Activated CD4-positive, alpha-beta T cell treated with anti-CD3 and anti-CD28 coated beads, Interleukin-10, Interleukin-2, amounts not matched to agents 100 ng/mL and 50 ng/mL, durations not matched to agents 16 hours and 8 hours (primary cell): ENCODE measurements around the gene INPP5K.
A peak's percentile ranks its signal among the peaks of the same experiment; 100 is the strongest.
"Not testable (repeated sequence)": the region's sequence is repeated elsewhere in the genome, so short reads cannot be mapped to it uniquely, and the experiment has no call there.

Experiments used
- DNase-seq: peaks from one replicate; pipeline ENCODE4 v3.0.0-alpha.2; 2020

The INPP5K gene

DNA sequence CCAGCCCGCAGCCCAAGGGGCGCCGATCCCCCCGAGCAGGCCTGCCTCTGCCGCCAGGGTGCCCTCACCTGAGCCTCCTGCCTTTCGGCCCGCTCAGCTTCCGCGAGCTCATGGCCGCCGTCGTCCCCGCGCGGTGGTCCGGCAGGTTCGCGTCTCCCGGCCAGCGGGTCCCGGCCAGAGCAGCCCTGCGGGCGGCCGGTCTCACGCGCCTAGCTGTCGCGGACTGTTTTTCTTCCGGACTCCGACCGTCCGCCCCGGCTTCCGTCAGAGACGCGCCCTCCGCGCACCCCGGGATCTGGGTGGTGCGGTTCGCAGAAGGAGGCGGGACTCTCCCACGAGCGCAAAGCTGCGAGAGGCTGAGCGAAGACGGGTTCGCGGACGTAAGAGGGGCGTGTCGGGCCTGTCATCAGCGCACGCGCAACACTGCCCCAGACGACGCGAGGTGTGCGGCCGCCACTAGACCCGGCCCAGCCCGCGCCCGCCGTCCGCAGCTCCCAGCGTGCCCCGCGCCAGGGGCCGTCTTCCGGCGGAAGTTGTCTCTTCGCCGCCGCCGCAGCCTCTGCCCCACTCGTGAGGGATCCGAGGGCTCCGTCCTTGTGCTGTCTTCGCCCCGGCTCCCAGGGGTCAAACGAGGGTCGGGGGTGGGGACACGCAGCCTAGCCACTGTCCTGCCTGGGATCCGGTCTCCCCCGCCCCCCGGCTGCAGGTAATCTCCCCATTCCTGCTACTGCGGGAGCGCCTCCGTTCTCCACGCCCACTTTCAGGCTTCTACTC, at the start of gene INPP5K:
INPP5K (minus strand) TSS at position 225 of the 774 bp plus-strand sequence; CDS start at position 112, 113 bp downstream.
- peak; percentile 99 for DNase-seq

DNA sequence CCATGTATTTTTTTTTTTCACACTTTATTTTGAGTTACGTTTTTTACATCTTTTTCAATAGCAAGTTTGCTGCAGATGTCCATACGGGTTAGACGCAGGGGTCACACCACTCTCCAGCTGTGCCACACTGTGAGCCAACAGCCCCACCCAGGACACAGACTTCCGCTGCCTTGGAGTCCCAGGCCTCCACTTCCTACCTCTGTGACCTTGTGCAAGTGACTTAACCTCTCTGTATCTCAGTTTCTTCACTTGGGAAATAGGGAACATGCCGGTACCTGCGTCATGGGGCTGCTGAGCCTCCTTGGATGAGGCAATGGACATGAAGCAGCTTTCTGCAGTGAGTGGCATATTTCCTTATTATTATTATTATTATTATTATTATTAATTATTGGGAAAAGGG, 49.5 kb upstream of the INPP5K start:
- DNase-seq: no peak

DNA sequence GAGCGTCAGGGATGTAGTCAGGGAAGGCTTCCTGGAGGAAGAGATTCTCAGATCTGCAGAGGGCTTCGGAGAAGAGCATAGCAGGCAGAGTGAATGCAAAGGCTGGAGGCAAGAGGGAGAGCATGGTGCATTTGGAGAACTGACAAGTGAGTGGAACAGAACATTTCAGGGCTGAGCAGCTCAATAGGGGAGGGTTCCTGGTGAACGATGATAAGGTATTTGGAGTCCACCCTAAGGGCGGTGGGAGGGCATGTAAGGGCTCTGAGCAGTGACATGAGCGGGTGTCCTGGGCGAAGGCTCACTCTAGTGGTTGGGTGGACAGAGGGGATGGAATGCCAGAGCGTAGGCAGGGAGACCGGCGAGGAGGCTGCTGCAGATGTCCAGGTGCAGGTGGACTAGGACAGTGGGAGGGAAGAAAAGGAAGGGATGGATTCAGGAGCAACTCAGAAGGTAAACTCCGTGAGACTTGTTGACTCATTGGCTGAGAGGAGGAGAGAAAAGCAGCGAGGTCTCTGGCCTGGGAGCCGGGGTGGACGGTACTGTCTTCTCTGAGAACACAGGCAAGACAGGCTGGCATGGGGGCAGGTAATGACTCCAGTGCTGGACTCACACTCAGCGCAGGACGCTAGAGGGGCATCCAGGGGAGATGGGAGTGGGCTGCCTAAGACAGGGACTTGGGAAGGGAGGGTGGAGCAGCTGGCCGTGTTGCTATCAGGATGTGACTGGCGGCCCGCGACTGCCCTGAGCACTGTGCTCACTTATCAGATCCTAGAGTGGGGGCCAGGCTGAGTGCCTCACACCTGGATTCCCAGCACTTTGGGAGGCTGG, 47.6 kb upstream of the INPP5K start:
- DNase-seq: no peak

DNA sequence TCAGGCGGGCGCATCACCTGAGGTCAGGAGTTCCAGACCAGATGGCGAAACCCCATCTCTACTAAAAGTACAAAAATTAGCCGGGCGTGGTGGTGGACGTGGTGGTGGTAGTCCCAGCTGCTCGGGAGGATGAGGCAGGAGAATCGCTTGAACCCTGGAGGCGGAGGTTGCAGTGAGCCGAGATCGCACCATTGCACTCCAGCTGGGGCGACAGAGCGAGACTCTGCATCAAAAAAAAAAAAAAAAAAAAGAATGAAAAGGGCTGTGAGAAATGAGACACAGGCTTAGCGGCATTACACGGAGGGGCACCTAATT, 47.0 kb upstream of the INPP5K start:
- not testable (repeated sequence) for DNase-seq

DNA sequence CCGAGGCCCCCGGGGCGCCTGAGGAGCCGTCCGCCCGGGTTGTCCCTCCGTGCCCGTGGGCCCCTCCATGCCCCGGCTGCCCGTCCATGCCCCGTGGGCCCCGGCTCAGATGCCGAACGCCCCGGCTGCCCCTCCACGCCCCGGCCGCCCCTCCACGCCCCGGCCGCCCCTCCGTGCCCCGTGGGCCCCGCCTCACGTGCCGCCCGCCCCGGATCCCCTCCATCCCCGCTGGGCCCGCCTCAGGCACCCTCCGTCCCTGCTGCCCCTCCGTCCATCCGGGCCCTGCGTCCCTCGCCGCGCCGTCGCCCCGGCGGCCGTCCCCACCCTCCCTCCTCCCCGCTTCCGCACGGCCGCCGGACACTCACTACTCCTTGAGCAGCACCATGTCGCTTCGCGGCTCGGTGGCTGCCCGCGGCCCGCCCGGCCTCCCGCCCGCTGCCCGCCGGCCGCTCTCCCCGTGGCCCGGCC, 45.8 kb upstream of the INPP5K start:
- DNase-seq: no peak

DNA sequence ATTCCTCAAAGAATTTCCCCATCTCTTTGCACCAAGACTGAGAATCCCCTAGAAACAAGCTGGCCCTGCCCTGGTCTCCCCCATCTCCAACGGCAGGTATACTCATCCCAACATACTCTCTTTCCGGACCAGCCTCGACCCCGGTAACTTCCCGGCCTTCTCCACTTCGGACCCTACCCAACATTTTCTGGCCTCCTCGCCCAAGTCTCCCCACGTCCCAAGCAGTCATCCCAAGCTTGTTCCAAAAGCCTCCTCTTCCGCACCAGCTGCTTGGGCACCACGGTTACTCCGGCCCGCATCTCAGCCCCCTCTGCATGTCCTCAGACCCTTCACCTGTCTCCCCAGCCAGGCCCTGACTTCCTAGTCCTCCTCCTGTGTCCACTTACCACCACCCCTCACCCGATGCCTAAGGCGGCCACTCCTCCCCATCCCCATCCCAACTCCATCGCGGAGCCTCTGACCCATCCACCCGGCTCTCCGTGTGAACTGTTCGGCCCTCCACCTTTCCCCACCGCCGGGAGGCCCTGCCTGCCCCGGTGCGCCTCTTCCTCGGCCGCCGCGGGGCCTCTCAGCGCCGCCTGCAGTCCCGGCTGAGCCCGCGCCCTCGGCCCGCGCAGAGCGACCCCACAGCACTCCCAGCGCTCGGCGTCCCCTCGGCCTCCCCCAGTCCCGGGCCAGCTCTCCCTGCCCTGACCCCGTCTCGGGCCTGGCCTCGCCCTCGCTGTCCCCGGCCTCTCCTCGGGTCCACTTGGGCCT, 45.2 kb upstream of the INPP5K start:
- DNase-seq: peak; percentile 49

DNA sequence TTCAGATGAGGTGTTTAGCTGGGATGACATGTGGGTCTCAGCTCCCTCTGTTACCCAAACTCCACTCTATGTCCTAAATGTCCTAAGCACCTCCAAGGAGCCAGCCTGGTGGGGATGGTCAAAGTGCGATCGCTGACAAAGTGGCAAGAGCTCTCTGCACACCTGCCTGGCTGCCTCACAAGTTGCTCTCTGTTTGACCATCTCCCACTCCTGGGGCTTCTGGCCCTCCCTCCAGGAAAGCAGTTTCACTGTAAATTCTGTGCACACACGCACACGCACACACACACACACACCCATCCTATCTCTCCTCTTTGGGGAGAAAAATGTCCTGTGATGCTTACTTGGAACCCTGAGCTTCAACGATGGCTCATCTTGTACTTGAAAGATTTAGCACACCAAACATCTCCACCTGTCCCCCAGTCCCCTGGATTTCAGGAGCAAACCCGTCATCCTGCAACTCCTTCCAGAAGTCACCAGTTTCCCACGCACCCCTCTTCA, 44.5 kb upstream of the INPP5K start:
- DNase-seq: no peak

DNA sequence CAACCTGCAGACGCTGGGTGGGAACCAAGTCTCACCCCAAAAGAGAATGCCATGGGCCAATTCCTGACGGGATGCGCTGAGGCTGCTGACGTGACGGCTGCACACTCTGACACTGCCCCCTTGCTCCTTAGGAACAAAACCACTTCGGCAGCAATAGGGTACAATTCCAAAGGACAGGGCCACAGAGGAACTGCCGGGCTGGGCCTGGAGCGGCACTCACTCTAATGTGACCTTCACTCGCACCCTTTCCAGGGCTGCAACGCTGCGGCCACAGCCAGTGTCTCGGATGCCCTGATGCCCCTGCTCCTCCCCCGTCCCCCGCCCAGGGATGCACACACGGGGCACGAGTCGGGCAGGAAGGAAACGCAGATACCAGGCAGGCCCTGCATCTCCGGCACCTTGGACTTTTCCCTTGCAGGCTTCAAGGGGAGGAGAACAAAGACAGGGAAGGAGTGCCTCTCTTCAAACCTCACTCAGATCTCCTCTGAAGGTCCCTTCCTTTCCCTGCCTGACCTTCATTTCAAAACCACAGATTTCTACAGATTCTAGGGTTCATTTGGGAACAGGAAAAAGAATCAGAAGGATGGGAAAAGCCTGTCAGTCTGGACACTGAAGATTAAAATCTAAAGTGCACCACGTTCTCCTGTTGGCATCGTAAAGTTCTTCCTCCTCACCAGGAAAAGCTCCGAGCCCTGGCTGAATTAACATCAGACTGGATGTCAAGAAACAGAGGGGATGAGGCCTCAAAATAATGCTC, 43.9 kb upstream of the INPP5K start:
- DNase-seq: no peak

DNA sequence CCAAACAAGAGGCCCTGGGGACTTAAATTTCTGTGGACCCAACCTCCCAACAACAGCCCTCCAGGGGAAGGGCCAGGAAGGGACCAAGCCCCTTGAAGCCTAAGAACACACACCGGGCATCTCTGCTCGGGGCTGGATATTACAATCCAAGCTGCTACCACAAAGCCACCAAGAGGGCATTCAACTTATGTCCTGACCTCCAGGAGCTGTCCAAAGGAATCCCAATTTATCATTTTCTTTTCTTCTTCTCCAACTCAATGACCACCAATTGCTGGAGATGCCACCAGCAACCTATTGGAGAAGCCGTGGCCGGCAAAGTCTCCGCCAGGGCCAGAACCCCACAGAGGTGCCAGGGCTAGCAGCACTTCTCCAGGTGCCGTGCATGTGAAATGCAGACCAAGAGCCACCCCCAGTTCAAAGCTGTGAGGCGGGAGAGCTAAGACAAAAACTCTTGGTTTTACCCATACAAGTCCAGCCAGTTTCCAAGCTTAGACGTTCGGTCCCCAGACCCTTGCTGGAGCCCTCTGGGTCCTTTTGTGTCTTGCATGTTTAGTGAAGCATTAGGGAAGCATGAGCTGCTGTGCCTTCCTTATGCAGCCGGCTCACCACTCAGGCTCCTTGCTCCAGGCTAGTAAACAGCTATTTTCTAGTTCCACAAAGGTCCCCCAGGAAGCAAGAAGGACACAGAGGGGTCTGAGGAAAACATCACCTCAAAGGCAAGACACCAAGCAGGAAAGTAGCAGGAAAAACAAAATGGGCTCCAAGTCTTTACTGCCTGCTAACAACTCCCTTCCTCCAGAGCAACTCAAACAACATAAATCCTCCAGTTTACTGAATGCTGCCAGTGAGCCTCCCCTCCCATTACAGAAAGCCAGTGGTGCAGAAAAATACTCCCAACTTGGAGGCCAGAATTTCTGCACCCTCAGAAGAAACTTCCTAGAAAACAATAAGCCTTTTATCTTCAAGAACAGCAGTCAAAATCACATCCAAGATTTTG, 42.9 kb upstream of the INPP5K start:
- DNase-seq: no peak

DNA sequence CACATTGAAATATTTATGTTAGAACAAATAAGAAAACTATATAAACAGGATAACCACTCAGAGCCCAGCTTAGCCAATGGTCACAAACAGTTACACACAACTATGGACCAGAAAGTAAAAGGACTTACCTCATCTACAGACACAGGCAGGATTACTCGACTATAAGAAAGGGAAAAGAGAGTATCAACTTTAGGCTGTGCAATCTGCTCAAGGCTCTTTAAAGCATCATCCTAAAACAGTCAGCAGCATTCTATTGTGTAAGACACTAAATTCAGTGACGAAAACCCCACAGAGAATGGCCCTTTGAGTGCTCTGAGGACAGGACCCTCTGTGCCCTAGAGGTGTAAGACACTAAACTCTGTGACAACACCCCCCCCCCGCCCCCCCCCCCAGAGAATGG, 42.0 kb upstream of the INPP5K start:
- no peak for DNase-seq

DNA sequence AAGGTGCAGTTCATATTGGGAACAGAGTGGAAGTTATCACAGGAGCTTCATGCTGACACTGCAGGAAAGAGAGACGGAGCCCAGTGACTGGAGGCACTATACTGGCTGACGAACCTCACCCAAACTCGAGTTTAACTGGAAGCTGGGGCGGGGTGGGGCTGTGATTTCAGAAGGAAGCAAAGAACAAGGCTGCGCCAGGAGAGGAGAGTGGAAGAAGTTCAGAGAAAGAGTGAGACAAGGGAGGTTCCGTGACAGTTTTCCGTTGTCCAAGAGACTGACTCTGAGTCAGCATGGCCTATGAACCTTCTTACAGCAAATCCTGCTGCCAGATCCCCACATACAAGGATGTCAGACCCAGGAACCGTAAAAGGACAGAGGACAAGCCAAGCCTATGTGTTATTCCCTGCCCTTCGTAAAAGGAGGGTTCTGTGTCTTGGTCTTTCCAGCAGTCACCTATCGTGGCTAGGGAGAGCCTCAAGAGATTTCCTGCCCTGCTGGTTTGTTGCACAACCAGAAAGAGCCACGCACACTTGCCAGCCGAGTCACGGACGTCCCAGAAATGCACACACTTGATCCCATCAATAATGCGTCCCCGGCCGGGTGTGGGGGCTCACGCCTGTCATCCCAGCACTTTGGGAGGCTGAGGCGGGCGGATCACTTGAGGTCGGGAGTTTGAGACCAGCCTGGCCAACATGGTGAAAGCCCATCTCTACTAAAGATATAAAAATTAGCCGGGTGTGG, 41.1 kb upstream of the INPP5K start:
- no peak for DNase-seq

DNA sequence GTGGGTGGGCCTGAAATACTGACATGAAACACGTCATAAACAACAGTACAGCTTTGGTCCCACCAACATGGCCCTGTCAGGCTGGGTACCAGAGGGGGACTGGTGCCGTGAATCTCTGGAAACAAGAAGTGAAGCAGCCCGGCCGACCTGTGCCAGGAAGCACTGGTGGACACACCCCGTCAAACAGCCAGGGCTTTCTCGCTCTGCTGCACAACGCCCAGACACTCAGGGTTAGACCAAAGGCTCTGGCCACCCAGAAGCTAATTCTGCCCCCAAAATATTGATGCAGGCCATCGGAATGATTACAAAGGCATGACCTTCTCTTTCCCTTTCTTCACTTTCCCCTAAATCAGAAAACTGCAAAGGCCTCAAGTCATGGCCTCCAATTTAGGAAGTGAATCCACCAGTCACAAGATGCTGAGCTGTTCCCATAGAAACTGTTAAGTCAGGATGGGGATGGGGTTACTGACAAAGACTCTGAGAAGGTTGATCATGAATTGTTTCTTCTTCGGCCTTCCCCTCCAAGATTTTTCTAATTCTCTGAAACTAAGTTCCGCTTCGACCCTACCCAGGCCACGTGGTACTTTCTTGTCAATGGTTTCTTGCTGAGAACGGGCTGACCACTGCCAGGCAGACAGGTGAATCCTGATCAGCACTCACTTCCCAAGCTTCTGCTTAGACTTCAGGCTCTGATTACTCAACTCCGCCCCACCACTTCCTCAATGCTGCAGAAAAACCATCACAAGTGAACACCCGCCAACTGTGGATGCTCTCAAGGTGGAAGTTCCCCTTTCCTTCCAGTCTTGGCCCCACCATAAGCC, 39.4 kb upstream of the INPP5K start:
- no peak for DNase-seq

DNA sequence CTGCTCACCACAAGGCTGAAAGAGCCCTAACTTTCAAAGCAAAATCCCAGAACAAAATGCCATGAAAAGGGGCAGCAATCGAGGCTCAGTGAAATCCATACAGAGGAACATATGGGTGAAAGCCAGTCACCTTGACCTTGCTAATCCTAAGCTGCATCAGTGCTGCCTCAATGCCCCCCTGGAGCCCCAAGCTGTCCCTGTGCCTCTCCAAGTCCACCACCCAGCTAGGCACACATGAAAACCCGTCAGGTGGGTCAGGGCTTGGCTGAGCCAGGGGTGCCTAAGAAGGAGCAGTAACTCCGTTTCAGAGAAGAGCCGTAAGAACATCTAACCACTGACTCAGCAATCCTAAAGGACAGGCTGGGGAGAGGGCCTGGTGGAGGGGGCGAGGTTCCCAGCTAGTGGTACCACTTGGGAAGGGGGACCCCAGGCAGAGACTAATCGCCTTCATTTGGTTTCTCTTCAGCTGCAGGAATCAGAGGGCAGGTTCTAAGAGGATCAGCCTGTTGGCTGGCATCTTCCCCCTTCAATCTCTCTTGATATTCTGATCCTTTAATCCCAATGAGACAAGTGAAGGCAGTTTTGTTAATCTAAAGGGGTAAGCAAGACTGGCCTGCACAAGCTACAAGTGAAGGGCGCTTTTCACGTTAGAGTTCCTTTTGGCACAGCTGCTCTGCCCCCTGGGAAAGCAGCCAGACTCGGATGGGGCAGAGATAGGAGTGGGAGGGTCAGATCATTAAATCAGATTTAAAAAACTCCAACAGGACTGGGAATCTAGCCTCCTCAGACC, 38.5 kb upstream of the INPP5K start:
- no peak for DNase-seq

DNA sequence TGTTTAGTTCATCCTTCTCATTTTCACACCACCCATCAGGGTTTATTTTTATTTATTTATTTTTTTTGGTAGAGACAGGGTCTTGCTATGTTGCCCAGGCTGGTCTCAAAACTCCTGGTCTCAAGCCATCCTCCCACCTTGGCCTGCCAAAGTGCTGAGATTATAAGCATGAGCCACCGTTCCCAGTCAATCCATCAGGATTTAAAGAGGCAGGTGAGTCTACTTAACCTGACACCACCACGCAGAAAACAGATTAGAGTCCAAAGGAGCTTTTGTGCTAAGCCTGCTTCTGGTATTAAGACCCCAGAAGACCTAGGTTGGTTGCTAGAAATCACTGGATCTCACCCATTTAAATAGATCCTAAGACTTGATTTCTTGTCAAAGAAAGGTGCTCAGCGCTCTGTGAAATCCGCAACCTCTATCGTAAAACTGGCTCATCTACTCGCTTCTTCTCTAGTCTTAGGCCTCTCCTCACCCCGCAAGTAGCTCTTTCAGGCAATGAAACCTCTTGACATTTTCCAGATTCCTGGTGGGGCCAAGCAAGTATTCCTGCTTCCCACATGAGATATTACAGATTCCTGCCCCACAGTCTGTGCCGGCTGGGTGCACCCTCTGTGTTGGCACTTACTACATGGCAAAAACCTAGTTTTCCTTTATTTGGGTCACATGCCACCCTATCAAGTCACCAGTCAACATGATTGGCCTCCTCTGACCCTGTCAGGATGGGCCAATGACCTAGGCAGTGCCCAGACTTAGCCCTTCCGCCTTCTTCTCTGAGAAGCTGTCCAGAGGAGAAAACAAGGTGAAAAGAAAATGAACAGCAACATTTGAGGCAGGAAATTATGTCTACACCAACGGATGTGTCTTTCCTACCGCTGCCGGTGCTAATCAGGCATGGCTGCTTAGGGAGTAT, 37.2 kb upstream of the INPP5K start:
- no peak for DNase-seq

DNA sequence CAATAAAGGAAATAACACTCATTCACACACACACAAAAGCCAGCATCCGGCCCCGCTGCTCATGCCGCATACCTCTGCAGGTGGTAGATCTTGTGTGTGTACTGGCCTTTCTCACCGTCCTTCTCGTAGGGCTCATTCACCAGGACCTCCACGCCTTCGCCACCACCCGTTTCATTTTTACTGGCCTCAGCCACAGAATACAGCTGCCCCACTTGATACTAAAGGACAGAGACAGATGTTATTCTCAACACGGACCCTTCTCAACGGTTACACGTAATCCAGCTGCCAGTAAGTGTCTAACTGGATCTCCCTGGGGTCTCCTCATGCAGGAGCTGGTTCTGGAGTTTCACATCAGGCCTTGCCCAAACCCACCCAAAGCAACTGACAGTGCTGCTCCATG, 36.5 kb upstream of the INPP5K start:
- DNase-seq: no peak

DNA sequence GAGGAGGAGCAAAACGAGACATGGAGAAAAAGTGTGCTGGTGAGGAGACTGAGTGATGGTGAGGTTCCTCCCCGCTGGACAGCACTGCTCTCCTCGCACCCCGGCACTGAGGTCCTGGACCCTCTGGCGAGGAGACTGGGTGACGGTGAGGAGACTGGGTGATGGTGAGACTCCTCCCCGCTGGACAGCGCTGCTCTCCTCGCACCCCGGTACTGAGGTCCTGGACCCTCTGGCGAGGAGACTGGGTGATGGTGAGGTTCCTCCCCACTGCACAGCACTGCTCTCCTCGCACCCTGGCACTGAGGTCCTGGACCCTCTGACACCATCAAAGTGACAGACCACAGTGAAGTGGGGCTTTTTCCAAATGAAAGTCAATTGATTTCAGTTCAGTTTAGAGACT, 35.3 kb upstream of the INPP5K start:
- no peak for DNase-seq

DNA sequence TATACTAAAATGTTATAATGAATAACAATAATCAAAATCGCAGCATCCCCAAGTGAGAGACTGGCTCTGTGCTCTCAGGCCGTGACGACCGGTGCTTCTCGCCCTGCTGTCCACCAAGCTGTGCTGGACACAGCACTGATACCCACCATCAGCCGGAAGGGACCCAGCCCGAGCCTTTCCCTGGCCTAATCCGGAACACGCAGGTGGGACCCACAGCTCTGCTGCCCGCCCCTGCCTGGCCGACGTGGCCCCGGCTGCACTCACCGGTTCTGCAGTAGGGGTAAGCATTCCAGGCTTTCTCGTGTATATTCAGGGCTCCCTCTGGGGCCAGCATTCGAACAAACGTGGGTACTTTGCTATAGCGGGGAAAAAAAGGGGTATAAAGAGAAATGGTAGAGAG, 31.6 kb upstream of the INPP5K start:
- no peak for DNase-seq
